Gastrocnemius medialis (tissue), 4 donors: ENCODE measurements around the gene VPS37C.

ENCODE experiments used
- CTCF ChIP-seq, 5 experiments: fragments of 450-650 bp in 3 of 5; fragments of 200-600 bp in 2 of 5; sonication (generic) in 2 of 5; IDR thresholded peaks in 4 of 5; conservative IDR thresholded peaks in 1 of 5; 1 replicate in 4 of 5; 2 replicates in 1 of 5; pipeline ENCODE4 v1.5.1; 2016 to 2019; ENCODE audit warnings: antibody characterized with exemption in 5 of 5, mild to moderate bottlenecking in 3 of 5, moderate library complexity in 3 of 5
- POLR2A ChIP-seq, 2 donors: fragments of 450-650 bp; IDR thresholded peaks; one replicate each; pipeline ENCODE4 v1.6.1; 2017; ENCODE audit warnings: antibody characterized with exemption in 2 of 2, mild to moderate bottlenecking in 2 of 2, moderate library complexity in 2 of 2

- TF ChIP-seq CTCF (IDR thresholded peaks at IDR 0.05 in 4 of 5, conservative IDR thresholded peaks at IDR 0.05 in 1 of 5) (no peak), POLR2A (IDR thresholded peaks at IDR 0.05) (no peak)
Observed at GRCh38 chr11:61142424-61142823, 18.8 kb downstream of the VPS37C start.
